HG03039 (cell line): ENCODE measurements around the gene RGR.
A peak's percentile ranks its signal among the peaks of the same experiment; 100 is the strongest.
"Not testable (repeated sequence)": the region's sequence is repeated elsewhere in the genome, so short reads cannot be mapped to it uniquely, and the experiment has no call there.

ENCODE experiments used
- ATAC-seq: cut with Tn5 transposase; IDR thresholded peaks from one replicate; pipeline ENCODE4 v1.9.1; 2021; ENCODE audit warnings: mild to moderate bottlenecking, moderate library complexity; ENCODE audit not compliant: unreplicated experiment

Gene RGR

DNA sequence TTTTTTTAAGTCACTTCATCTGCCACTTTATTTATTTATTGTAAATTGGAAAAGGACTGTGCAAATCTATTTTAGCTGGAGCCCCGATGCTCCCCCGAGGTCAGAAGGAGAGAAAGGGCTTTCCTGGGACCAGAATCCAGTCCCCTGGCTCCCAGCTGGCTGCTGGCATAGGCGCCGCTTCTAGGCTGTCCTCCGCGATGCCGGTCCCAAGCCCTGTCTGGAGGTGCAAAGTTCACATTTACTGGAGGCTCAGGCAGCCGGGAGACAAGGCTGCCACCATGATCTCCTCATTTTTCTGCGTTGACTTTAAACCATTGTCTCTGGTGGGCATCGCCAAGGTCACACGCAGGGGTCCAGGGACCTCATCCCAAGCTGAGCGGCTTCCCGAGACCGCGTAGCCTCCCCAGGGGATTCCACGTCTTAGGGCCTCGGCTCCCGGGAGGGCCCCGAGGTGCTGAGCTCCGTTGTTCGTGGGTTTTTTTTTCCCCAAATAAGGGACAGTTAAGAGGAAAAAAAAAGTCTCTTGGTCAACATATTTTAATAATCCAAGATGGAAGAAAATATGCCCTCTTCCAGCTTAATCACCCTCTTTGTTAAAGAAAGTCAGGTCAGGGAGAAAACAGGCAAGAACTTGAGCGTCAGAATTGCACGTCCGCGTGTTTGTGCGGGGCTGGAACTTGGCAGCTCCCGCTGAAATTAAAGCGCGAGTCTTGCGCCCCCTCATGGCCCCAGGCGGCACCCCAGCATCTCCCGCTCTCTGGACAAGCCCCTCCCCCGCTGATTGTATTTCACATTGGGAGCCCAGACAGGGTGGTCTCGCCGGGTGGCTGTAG, 11.9 kb downstream of the RGR start:
- no peak for ATAC-seq

DNA sequence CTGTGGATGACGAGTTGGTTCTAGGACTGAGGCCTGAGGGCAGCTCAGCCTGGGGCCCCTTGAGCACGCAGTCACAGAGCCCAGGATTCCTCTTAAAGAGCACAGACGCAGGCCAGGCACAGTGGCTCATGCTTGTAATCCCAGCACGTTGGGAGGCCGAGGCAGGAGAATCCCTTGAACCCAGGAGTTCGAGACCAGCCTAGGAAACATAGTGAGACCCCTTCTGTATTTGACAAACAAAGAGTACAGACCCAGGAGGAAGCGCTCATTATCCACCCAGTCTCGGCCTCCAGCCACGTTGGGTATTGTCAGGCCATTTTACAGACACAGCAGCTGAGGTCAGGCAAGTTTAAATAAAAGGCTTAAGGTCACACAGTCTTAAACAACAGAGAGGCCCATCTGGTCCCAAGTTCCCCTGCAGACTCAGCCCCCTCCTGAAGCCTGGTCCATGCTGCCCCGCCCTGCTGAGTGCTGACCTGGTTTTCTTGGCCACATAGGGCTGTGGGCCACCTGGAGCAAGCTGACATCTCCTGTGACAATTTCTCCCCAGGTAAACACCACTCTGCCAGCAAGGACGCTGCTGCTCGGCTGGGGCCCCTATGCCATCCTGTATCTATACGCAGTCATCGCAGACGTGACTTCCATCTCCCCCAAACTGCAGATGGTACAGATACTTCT, 12.6 kb downstream of the RGR start:
- no peak for ATAC-seq

DNA sequence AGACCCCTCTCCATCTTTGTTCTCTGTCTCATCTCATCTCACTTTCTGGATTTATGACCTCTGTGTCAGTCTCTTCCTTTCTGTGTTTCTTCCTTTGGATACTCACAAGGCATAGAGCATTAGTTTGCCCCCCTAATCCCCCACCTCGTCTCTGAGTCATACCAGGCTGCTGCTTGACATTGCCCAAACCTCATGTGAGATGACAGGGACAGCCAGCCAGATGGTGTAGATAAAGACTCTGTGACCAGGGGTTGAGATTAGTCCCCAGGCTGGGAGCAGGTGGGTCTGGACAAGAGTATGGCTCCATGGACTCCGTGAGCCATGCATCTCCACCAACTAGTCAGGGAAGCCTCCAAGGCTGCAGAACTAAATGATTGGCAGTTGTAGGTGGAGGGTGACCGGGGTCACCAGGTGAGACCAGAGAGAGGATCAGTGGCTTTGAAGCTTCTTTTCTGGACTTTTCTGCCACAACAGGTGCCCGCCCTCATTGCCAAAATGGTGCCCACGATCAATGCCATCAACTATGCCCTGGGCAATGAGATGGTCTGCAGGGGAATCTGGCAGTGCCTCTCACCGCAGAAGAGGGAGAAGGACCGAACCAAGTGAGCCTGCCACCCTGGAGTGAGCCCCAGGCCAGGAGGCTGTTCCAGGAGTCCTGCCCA, 13.3 kb downstream of the RGR start:
- no peak for ATAC-seq

DNA sequence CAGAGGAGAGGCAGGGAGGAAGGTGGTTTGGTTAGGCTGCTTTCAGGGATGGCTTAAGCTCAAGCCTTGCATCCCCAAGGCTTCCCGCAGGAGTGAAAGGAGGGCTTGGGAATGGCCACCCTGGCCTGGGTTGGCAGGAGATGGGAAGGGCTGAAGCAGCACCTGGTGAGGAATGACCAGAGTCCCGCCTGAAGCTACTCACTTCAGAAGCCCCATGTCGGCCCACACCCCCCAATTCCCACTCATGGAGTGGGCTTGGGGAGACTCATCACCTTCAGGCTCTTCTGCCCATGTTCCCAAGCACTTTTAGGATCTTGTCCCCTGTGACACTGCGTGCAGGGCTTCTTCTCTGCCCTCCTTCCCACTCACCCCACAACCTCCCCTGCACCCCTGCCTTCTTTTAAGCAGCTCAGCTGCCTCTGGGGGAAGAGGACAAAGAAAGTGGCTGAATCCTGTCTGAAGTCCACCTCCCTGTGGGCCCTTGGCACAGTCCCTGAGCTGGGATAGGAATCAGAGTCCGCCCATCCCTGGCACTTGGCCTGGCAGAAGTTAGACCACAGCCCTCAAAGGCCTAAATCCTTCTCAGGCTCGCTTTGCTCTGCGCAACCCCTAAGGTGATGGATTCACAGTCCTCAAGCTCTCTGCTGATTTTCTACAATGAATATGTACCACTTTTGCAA, 16.5 kb downstream of the RGR start:
- no peak for ATAC-seq

DNA sequence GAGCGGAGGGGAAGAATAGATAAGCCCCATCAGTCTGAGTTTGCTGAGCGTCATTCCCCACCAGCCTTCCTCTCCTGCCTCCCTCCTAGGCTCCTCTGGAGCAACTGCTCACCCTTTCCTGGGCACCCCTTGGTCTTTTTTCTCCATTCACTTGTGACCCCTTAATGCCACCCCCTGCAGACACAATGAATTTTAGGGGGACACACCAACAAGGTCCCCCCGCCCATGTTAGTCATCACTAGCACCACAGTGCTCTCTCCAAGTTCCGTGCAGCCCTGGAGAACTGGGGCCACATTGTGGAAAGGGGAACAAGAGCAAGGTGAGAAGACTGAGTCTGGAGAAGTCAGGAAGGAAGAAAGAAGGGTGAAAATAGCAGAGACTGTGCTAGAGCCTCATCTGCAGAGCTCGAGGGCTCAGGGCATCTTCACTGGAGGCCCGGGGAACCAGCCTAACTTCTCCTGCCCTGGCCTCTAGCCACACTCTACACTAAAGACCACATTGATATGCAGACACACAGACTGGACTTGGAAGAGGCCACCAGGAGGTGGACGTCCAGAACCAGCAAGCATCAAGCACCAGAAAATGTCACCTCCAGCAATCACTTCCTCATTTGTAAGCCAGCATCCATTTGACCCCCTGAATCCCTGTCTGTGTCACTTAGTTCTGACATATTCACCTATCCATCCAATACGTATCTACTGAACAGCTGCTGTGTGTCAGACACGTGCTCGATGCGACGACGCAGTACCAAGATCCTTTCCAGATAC, 17.5 kb downstream of the RGR start:
- ATAC-seq, result no peak

DNA sequence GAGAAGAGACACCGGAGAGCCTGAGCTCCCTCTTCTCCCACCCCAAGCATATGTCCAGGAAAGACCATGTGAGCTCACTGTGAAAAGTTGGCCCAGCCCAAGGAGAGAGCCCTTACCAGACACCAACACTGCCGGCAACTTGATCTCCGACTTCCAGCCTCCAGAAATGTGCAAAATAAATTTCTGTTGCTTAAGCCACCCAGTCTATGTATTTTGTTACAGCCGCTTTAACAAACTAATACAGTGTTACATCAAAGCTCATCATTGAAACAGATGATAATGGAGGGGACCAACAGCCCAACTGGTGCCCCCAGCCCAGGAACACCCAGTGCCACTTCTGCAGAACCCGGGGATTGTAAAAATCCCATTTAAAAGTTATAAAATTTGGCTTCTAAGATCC, 18.9 kb downstream of the RGR start:
- no peak for ATAC-seq

DNA sequence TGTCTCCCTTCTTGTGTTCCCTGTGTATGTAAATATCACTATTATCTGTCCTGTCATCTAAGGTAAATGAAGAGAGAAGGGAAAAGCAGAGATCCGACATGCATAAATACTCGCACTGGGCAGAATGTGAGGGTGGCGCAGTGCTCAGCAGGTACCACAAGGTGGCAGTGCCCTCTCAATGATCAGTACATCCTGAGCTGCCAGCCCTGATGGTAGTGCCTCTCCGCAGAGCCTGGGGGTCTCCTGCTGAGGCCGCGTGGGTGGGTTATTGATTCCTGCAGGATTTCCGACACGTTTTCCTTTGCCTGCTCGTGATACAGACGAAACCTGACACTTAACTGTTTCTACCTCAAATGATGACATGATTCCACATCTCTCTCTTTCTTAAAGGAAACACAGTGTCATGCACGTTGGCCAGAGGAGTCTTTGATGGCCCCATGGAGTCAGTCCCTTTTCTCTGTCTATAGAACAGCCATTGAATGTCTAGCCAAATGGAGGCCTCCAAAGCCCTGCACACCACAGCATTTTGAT, 19.8 kb downstream of the RGR start:
- peak; percentile 78 for ATAC-seq

DNA sequence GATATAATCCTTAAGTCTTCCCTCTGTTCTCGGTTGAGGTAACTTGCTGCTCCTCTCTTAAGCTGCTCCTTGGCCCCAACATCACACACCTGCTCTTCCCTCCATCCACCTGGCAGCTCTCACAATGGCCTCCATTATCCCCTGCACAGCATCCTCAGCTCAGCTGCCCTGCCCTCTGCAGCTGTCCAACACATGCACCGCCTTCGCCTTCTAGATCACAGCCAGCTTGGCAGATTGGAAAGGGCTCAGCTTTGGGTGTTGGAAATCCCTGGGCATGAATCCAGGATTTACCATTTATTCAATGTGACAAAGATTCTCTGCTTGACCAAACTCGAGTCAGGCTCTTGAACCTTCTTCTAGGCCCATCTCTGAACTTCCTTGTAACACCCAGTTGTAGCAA, 20.6 kb downstream of the RGR start:
- no peak for ATAC-seq

DNA sequence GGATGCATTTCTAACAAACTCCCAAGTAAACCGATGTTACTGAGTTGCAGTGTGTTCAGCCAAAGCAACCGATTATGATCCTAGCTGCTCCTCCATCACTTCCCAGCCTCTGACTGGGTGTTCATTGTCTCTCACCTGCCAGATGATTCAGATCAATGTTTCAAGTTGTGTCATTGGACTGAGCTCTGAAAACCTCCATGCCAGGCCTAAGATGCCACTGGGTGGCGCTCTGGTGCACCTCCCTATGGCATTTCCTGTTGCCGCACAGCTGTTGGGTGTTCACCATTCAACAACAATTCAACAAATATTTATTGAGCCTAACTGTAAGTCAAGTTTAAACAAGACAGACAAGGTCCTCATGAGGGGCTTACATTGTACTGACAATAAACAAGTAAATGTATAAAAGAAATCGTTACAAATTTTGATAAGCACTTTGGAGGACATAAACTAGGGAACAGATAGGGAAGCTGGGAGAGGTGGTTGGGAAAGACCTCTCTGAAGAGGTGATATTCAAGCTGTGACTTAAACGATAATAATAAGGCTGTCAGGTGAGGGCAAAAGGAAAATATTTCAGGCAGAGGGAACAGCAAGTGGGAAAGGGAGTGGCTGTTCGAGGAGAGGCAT, 22.8 kb downstream of the RGR start:
- peak; percentile 67 for ATAC-seq

DNA sequence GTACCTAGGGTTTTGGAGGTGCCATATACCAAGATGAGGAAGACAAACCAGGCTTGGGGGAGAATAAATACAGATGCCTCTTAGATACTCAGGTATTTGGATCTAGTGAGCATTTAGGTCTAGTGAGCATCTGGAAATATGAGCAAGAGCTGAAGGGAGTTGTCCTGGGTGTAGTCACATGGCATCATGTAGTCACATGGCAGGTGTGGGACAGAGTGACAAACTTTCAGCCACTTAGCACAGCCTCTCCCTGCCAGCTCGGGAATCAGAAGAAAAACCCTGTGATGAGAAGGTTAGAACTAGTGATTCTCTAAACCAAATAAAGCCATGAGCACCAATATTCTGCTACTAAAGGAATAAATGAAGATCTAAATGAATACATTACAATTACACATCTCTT, 24.3 kb downstream of the RGR start:
- no peak for ATAC-seq

DNA sequence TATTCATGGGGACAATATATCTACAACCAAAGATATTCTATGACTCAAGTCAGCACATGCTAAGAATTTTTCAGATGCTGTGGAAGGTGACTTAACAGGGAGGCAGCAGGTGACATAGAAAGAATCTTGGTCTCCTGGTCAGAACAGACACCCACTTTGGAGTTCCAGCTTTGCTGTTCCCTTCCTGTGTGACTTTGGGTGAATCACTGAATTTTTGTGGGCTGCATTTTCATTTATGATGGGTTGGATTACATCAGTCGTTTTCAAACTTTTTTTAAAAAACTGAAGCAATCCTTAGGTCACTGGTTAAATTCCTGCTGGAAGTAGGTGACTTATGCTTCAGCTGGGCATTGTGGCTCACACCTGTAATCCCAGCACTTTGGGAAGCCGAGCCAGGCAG, 24.9 kb downstream of the RGR start:
- no peak for ATAC-seq

DNA sequence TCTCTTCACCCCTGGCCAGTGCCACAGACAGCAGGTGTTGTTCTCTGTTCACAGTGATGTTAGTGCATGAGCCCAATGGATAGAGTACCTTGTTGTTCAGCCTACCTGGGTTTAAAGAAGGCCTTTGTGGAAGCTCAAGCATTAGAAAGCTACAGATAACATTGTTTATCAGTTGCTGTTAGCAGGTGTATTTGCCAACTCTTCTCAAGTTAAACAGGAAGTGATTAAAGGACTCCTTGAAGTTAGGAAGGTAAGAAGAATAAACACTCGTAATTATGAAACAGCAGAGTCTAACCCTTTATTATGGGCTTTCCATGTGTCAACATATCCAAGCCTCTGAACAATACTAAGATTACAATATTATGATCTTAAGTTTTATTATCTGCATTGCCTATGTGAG, 25.9 kb downstream of the RGR start:
- no peak for ATAC-seq

DNA sequence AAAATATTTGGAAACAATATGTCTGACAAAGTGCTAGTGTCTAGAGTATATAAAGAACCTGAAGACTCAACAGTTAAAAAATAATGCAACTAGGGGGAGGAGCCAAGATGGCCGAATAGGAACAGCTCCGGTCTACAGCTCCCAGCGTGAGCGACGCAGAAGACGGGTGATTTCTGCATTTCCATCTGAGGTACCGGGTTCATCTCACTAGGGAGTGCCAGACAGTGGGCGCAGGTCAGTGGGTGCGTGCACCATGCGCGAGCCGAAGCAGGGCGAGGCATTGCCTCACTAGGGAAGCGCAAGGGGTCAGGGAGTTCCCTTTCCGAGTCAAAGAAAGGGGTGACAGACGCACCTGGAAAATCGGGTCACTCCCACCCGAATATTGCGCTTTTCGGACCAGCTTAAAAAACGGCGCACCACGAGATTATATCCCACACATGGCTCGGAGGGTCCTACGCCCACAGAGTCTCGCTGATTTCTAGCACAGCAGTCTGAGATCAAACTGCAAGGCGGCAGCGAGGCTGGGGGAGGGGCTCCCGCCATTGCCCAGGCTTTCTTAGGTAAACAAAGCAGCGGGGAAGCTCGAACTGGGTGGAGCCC, 35.1 kb downstream of the RGR start:
- not testable (repeated sequence) for ATAC-seq

DNA sequence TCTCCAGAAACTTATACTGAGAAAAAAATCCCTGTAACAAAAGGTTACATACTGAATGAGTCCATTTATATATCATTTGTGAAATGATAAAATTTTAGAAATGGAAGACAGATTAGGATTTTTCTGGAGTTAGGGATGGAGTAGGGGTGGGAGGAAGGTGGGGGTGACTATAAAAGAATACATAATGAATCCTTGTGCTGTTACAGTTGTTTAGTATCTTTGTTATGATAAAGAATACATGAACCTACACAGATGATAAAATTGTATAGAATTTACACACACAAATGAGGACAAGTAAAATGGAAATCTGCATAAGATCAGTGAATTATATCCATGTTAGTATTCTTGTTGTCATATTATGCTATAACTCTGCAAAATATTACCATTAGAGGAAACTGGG, 41.8 kb downstream of the RGR start:
- no peak for ATAC-seq

DNA sequence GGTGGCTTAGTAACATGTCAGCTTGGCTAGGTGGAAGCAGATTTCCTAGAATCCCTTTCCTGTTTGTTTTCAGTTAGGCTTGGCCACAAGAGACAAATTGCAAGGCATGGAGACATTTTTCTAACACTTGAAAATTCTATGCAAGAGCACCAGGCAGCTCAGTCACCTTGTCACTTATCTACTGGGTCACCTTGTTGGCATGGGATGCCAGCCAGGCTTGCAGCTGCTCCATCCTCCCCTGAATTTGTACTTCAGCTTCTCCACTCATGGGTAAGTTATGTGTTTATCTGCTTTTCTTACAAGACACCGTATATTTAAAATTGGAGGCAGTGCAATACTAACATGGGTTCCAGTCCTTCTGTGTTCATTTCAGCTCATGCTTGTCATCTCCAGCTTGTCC, 43.3 kb downstream of the RGR start:
- ATAC-seq, result no peak

DNA sequence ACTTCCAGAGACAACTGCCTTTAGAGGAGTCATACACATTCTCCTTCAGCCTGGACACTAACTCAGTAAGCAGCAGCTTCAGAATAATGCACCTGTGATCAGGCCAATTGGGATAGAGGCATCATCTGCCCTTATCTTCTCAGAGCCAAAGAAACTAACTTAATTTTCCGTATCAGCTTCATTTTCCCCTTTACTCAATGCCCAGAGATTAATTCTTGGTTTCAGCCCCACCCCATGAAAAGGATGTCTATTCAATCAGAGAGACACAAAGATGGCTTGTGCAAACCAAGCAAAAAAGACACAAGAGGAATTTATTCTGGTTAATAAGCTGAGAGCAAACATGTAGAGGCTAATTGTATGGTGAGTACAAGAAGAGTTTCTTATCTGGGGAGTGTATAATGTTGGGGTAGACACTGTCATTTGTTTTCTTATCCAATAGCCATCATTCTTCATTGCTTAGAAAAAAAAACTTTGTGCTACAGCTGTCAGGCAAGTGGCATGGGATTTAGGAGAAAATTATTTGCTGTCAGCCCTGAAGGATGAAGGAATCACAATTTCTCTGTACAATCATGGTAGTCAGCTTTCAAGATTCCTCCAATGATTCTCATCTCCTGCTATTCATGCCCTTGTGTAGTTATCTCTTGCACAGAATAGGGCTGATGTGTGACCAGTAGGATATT, 44.8 kb downstream of the RGR start:
- no peak for ATAC-seq

DNA sequence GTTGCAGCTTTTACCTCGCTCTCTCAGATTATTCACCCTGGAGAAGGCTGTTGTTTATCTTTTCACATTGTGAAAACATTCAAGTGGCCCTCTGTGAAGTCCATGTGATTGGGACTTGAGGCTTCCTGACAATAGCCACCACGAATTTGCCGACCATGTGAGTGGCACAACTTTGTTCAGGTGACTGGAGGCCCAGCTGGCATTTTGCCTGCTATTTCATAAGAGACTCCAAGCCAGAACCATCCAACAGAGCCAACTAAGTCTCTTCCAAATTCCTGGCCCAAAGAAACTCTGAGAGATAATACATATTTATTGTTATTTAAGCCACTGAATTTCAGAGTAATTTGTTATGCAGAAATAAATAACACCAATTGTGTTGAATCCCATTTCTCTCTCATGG, 45.4 kb downstream of the RGR start:
- no peak for ATAC-seq

DNA sequence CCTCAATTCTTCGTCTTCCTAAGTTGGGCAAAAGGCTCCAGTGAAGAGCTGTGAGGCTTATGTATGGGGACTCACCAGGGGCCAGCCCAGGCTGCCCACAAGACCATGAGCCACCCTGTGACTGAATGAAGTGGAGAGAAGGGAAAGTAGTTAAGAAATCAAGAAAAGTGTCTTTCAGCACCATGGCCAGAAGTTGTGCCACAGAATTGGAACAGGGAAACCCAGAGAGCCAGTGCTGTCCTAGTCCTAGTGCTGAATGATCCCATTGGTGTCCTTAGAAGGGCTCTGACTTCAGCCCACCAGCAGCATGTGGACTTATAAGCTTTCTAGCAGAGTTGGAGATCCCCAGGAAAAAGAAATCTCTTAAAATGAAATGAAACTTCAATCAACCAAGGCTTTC, 46.5 kb downstream of the RGR start:
- no peak for ATAC-seq

DNA sequence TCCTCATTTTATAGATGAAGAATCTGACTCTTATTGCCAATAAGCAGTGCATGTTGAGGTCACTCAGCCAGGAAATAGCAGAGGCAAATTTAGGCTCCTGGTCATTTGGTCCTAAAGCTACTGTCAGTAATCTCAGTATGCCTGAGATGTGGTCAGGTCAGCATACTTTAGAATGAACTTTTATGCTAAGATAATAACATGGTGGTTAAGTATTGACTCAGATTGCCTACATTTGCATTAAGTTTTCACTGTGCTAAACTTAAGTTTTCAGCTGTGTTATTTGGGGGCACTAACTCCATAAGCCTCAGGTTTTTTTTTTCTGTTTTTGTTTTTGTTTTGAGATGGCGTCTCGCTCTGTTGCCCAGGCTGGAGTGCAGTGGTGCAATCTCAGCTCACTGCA, 47.6 kb downstream of the RGR start:
- ATAC-seq, result peak; percentile 76
